ENCODE data around the gene LYSMD3. TPM values are rescaled to one million over a fixed set of nuclear protein-coding genes. Genes with fewer than 3 reads are reported as not detected.

LYSMD3 gene
- total and polyA plus RNA-seq, 9 of the 15 experiments (the other 6 are each of a cell fraction or from before 2014, with no cell fraction given), result 9.5 to 42.3 (median 20.7) TPM

- TF ChIP-seq ZBTB2 (IDR thresholded peaks at IDR 0.05), result no peak
- TF ChIP-seq ZNF395 (CRISPR knock-in tag; IDR thresholded peaks at IDR 0.05), result no peak
- no peak for TF ChIP-seq ZBTB43 (CRISPR knock-in tag; IDR thresholded peaks at IDR 0.05)
- TF ChIP-seq ZC3H11A (IDR thresholded peaks at IDR 0.05; ENCODE audit: low read depth, low read length), result no peak
- peak; percentile 86 for TF ChIP-seq MAFG (tag; conservative IDR thresholded peaks at IDR 0.05)
- no peak for TF ChIP-seq FOS (IDR thresholded peaks at IDR 0.05; ENCODE audit: extremely low read depth, insufficient read length)
- no peak for TF ChIP-seq ZNF174 (CRISPR knock-in tag; IDR thresholded peaks at IDR 0.05)
- TF ChIP-seq E2F4 (CRISPR knock-in tag; IDR thresholded peaks at IDR 0.05; ENCODE audit: low read depth), result no peak
- no peak for TF ChIP-seq MIER1 (IDR thresholded peaks at IDR 0.05; ENCODE audit: low read depth)
- no peak for TF ChIP-seq ZNF830 (CRISPR knock-in tag; IDR thresholded peaks at IDR 0.05)
- no peak for TF ChIP-seq LEF1 (IDR thresholded peaks at IDR 0.05)
- TF ChIP-seq GATA2 (CRISPR knock-in tag; IDR thresholded peaks at IDR 0.05), result no peak
- TF ChIP-seq ZNF274 (IDR thresholded peaks at IDR 0.05; ENCODE audit: borderline replicate concordance, low read depth, low read length), result no peak
- no peak for TF ChIP-seq ZNF785 (CRISPR knock-in tag; IDR thresholded peaks at IDR 0.05)
- TF ChIP-seq NFATC3 (IDR thresholded peaks at IDR 0.05), result no peak
- TF ChIP-seq BCLAF1 (IDR thresholded peaks at IDR 0.05; ENCODE audit: borderline replicate concordance in 1 of 2, control insufficient read depth in 1 of 2, low read depth in 2 of 2, low read length in 1 of 2), result no peak
- TF ChIP-seq BRF1 (IDR thresholded peaks at IDR 0.05; ENCODE audit: borderline replicate concordance, extremely low read depth, insufficient read length), result no peak
- TF ChIP-seq TAF1 (IDR thresholded peaks at IDR 0.05; ENCODE audit: control insufficient read depth, extremely low read depth, insufficient read depth, low read length, severe bottlenecking), result no peak
- TF ChIP-seq EWSR1 (IDR thresholded peaks at IDR 0.05; ENCODE audit: borderline replicate concordance, low read depth, partially characterized antibody), result no peak
Observed at GRCh38 chr5:90529939-90530677, 724 bp upstream of the LYSMD3 start (continued).

Data from K562 (cell line).